Daoy (cell line): ENCODE data around the gene NNAT. TPM values are rescaled to one million over a fixed set of nuclear protein-coding genes. Genes with fewer than 3 reads are reported as not detected.
"Not testable (repeated sequence)": the region's sequence is repeated elsewhere in the genome, so short reads cannot be mapped to it uniquely, and the experiment has no call there.

Experiments used
- DNase-seq: peaks from one replicate; pipeline ENCODE4 v3.0.0-alpha.2; 2015; ENCODE audit warnings: low read depth
- total RNA-seq: library from RNA; depleted of rRNA; stranded (reverse); fragments of >200 nt; shearing (Covaris generic); gene quantifications from 2 replicates; pipeline ENCODE4 v1.2.3, GENCODE V29; 2014; rRNA removed

Gene NNAT
- not detected in 2 replicates for total RNA-seq

GRCh38 chr20:37521061-37521771, at the start of gene NNAT:
NNAT (plus strand) TSS chr20:37521250; CDS start chr20:37521332, 82 bp downstream.
- DNase-seq, result no peak

GRCh38 chr20:37471741-37472235, 49.3 kb upstream of the NNAT start:
- DNase-seq, result no peak

GRCh38 chr20:37472435-37472834, 48.6 kb upstream of the NNAT start:
- not testable (repeated sequence) for DNase-seq

- DNase-seq, result no peak
Measured at GRCh38 chr20:37473249-37474000, 47.6 kb upstream of the NNAT start.

- no peak for DNase-seq
Measured at GRCh38 chr20:37474386-37474785, 46.7 kb upstream of the NNAT start.

GRCh38 chr20:37475252-37475651, 45.8 kb upstream of the NNAT start:
- DNase-seq, result no peak

GRCh38 chr20:37477041-37477440, 44.0 kb upstream of the NNAT start:
- DNase-seq, result no peak

GRCh38 chr20:37479266-37479665, 41.8 kb upstream of the NNAT start:
- no peak for DNase-seq

GRCh38 chr20:37479925-37480691, 40.9 kb upstream of the NNAT start:
- DNase-seq, result no peak

GRCh38 chr20:37480919-37481318, 40.1 kb upstream of the NNAT start:
- DNase-seq, result no peak

GRCh38 chr20:37481610-37482009, 39.4 kb upstream of the NNAT start:
- DNase-seq, result no peak

GRCh38 chr20:37484331-37484730, 36.7 kb upstream of the NNAT start:
- DNase-seq, result no peak

- DNase-seq, result not testable (repeated sequence)
Measured at GRCh38 chr20:37486209-37486608, 34.8 kb upstream of the NNAT start.

GRCh38 chr20:37490663-37491350, 30.2 kb upstream of the NNAT start:
- no peak for DNase-seq

- no peak for DNase-seq
Measured at GRCh38 chr20:37492096-37492625, 28.9 kb upstream of the NNAT start.

GRCh38 chr20:37492945-37493344, 28.1 kb upstream of the NNAT start:
- DNase-seq, result no peak

GRCh38 chr20:37494301-37494700, 26.7 kb upstream of the NNAT start:
- DNase-seq, result no peak

- DNase-seq, result no peak
Measured at GRCh38 chr20:37494796-37495195, 26.3 kb upstream of the NNAT start.

- no peak for DNase-seq
Measured at GRCh38 chr20:37498066-37498665, 22.9 kb upstream of the NNAT start.

- no peak for DNase-seq
Measured at GRCh38 chr20:37500311-37500710, 20.7 kb upstream of the NNAT start.

- no peak for DNase-seq
Measured at GRCh38 chr20:37501940-37502339, 19.1 kb upstream of the NNAT start.
